D721Med (cell line): ENCODE measurements around the gene ZNF169.
"Not testable (repeated sequence)": the region's sequence is repeated elsewhere in the genome, so short reads cannot be mapped to it uniquely, and the experiment has no call there.

Experiments
- DNase-seq: peaks from one replicate; pipeline ENCODE4 v3.0.0; 2011; ENCODE audit warnings: low spot score; ENCODE audit not compliant: insufficient read length
- FAIRE-seq: peaks from 2 replicates; lab custom pipeline; 2011; peaks lifted over from hg19 to GRCh38; lab: Jason Lieb, UNC
- TF ChIP-seq, protein P1 (sequence below): IDR thresholded peaks from 2 replicates; pipeline ENCODE4 v1.5.1; 2012; ENCODE audit warnings: mild to moderate bottlenecking, control low read depth; ENCODE audit not compliant: insufficient read depth; ENCODE audit errors: missing control alignments

Gene ZNF169

DNA sequence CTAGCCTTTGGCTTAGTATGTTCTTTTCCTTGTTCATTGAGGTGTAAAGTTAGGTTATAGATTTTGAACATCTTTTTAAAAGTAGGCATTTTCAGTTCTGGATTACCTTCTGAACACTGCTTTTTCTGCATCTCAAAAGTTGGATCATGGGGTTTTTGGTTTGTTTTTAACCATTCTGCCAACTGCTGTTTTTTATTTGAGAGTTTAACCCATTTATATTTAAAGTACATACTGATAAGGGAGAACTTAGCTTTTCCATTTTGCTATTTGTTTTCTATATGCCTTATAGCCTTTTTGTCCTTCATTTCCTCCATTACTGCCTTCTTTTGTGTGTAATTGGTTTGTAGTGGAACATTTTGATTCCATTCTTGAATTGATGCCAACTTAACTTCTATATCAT is 30.5 kb upstream of the ZNF169 start:
- no peak for FAIRE-seq
- DNase-seq, result no peak
- TF ChIP-seq, protein P1, sequence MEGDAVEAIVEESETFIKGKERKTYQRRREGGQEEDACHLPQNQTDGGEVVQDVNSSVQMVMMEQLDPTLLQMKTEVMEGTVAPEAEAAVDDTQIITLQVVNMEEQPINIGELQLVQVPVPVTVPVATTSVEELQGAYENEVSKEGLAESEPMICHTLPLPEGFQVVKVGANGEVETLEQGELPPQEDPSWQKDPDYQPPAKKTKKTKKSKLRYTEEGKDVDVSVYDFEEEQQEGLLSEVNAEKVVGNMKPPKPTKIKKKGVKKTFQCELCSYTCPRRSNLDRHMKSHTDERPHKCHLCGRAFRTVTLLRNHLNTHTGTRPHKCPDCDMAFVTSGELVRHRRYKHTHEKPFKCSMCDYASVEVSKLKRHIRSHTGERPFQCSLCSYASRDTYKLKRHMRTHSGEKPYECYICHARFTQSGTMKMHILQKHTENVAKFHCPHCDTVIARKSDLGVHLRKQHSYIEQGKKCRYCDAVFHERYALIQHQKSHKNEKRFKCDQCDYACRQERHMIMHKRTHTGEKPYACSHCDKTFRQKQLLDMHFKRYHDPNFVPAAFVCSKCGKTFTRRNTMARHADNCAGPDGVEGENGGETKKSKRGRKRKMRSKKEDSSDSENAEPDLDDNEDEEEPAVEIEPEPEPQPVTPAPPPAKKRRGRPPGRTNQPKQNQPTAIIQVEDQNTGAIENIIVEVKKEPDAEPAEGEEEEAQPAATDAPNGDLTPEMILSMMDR, result no peak

DNA sequence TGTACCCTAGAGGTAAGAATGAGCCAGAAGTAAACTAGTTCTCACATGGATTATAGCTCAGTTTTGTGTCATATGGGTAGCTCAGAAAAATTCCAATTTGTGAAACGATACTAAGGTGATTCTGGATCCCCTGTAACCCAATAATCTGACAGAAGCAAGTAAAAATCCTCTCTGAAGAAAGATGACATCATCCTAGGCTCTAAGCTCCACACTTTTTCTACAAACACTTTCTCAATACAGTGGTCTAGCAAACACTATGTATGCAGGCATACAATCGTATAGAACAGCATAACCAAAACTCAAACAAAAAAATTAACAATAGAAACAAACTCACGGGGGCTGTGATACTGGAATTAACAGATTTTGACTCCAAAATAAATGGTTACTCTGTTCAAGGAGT is 26.7 kb upstream of the ZNF169 start:
- TF ChIP-seq, protein P1, result no peak
- no peak for DNase-seq
- FAIRE-seq, result no peak

DNA sequence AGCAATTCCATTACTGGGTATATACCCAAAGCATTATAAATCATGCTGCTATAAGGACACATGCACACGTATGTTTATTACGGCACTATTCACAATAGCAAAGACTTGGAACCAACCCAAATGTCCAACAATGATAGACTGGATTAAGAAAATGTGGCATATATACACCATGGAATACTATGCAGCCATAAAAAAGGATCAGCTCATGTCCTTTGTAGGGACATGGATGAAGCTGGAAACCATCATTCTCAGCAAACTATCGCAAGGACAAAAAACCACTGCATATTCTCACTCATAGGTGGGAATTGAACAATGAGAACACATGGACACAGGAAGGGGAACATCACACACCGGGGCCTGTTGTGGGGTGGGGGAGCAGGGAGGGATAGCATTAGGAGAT is 18.0 kb upstream of the ZNF169 start:
- FAIRE-seq, DNase-seq: not testable (repeated sequence)

DNA sequence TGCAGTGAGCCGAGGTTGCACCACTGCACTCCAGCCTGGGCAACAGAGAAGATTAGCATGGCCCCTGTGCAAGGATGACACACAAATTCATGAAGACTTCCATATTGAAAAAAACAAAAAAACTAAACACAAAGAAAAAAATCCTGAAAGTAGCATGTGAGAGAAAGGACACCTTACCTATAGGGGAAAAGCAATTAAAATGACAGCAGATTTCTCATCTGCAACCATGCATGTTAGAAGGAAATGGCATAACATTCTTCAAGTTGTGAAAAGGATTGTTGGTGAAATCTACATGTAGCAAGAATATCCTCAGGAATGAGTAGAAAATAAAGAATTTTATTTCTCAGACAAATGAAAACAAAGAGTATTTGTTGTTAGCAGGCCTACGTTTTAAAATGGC is 13.4 kb upstream of the ZNF169 start:
- FAIRE-seq (no peak), DNase-seq (no peak)

DNA sequence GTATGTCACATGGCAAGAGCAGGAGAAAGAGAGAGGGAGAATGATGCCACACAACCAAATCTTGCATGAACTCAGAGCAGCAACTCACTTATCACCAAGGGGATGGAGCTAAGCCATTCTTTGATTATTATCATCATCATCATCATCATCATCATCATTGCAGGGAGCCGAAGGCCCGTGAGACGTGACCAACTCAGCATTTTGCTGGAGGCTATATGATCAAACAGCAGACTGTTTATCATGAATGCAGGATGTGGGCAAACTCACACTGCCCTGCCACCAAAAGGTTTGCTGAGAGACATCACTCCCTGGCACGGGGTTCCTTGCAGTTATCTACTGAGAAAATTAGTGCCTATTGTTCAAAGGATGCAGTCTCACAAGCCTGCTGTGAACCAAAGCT is 8.6 kb upstream of the ZNF169 start:
- no peak for FAIRE-seq
- DNase-seq, result no peak
- TF ChIP-seq, protein P1, result no peak

More for the DNA sequence above, 13.4 kb upstream of the ZNF169 start:
- TF ChIP-seq, protein P1, result no peak

DNA sequence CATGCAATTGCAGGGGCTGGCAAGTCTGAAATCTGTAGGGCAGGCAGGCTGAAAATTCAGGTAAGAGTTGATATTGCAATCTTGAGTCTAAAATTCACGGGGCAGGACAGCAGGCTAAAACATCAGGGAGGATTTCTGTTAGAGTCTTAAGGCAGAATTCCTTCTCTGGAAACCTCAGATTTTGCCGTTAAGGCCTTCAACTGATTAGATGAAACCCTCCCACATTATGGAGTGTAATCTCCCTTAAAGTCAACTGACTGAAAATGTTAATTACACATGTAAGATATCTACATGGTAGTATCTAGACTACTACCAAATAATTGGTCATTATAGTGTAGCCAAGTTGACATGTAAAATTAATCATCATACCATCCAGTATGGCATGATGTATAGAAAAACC is 3.1 kb upstream of the ZNF169 start:
- TF ChIP-seq, protein P1, result no peak
- FAIRE-seq, result no peak
- DNase-seq, result no peak

DNA sequence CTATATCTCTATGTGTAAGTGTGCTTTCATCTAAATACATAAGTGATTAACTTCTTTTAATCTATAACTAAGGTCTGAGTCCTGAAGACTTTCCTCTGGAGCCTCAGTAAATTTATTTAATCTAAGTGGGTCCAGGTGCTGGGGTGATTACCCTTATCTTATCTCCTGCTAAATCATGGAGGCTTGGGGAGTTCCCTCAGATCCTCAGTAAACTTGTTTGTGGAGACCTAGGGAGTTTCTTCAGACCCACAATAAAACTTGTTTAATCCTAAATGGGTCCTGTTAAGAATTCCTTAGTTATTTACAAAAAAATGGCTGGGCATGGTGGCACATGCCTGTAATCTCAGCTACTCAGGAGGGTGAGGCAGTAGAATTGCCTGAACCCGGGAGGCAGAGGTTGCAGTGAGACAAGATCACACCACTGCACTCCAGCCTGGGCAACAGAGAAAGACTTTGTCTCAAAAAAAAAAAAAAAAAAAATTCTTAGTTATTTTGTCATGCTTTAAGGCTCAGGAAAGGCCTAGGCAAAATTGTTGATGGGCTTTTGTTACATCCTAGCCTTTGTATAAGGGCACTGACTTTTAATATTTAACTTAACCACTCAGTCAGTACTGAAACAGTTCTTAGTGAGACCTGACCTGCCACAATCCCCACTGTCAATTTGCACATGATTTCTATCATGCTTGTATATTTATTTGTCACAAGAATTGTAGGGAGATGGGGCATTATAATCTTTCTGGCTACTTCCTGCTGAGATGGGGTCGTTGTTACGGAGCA is 6.7 kb downstream of the ZNF169 start:
- not testable (repeated sequence) for DNase-seq, FAIRE-seq

DNA sequence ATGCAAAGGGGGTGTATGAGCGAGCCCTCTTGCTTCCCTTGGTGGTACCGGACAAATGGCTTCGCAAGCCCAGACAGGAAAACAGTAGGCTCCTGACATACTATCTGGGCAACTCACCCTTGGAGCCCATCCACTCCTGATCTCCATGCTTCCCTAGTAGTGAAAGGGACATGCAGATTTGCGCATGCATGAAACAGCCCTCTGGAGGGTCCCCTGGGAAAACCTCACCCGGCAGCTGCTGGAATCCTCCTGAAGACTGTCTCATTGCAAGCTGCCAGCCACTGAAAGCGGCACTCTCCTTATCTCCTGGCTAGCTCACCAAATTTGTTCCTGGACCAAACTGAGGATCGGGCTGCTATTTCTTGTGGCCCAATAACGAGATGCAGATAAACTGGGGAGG is 10.2 kb downstream of the ZNF169 start:
- FAIRE-seq (no peak), DNase-seq (no peak)
- TF ChIP-seq, protein P1, result no peak
